Ascending aorta (tissue), 2 donors: Measurements from ENCODE around the gene SLC30A7. TPM values are rescaled to one million over a fixed set of nuclear protein-coding genes. Genes with fewer than 3 reads are reported as not detected.

Experiments
- DNase-seq, 2 donors: peaks; one replicate each; pipeline ENCODE4 v3.0.0-alpha.2; 2019; ENCODE audit warnings: low spot score in 2 of 2
- H3K27ac ChIP-seq, 2 donors: fragments of 200-600 bp; sonication (generic); one replicate each; pipeline ENCODE4 v1.5.1; 2016 to 2017; ENCODE audit warnings: mild to moderate bottlenecking in 1 of 2
- H3K27me3 ChIP-seq: fragments of 200-600 bp; sonication (generic); one replicate; pipeline ENCODE4 v1.5.1; 2017
- H3K36me3 ChIP-seq, 2 donors: fragments of 200-600 bp; sonication (generic); one replicate each; pipeline ENCODE4 v1.5.1; 2016
- H3K4me1 ChIP-seq, 2 donors: fragments of 200-600 bp; sonication (generic); one replicate each; pipeline ENCODE4 v1.5.1; 2016 to 2017; ENCODE audit warnings: mild to moderate bottlenecking in 1 of 2
- H3K4me3 ChIP-seq, 2 donors: fragments of 200-600 bp; sonication (generic); one replicate each; pipeline ENCODE4 v1.5.1; 2016 to 2017; ENCODE audit warnings: mild to moderate bottlenecking in 1 of 2
- H3K9me3 ChIP-seq, 2 donors: fragments of 200-600 bp; sonication (generic); one replicate each; pipeline ENCODE4 v1.5.1; 2016
- intact Hi-C: fragments of 100-400 bp; cut with DNase I; formaldehyde crosslinking; loops from one replicate; pipeline ENCODE4 v1.15.1; 2023
- total RNA-seq: library from RNA; depleted of rRNA; stranded (reverse); fragments of >200 nt; gene quantifications from one replicate; pipeline ENCODE4 v1.1.0, GENCODE V29; 2016
- TF ChIP-seq, protein P1 (sequence below), 3 experiments: fragments of 200-600 bp in 2 of 3; fragments of 450-650 bp in 1 of 3; sonication (generic) in 2 of 3; IDR thresholded peaks; one replicate each; pipeline ENCODE4 v1.5.1; 2016 to 2019; ENCODE audit warnings: antibody characterized with exemption in 3 of 3, mild to moderate bottlenecking in 1 of 3, moderate library complexity in 1 of 3

SLC30A7 gene
- total RNA-seq, 1 donor from 2014 or later = 12.1 TPM

DNA sequence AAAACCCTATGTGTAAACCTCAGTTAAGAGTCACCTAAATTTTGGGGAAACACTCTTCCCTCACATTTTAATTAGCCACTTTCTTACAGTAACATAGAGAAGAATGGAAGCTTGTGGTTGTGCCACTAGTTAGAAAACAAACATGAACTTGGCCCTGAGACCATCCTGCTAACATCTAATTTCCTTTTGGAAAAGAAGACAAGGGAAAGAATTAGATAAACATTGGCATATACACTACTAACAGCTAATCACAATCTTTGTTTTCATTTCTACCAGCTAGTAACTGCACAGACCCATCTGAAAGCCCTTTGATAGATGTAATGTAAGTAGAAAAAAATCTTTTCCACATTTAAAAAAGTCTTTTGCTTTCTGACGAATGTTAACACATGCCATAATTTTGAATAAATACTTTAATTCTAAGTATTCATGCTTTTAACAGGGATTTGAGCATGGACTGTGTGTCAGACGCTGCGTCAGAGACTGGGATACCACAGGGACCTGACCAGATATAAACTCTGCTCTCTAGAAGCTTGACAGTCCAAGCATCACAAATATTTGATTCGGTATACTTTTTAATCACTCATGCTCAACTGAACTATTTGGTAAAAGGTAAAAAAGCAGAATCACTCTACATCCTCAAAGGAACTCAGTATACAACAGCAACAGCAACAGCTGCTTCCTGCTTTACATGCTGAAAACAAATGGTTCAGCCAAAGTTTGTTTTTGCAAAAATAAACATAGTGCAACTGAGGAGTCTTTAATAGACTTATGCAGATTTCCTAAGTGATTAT, 99.5 kb downstream of the SLC30A7 start:
- Histone ChIP-seq H3K4me1 (no peaks in the 10 kb centered on the region), H3K9me3 (no peaks in the 10 kb centered on the region), H3K36me3 (no peaks in the 10 kb centered on the region), H3K27ac (no peak overlapping the region), H3K27me3 (no peaks in the 10 kb centered on the region), H3K4me3 (no peak overlapping the region)
- no peak for DNase-seq
- intact Hi-C loops = no loop called here
- TF ChIP-seq, protein P1, sequence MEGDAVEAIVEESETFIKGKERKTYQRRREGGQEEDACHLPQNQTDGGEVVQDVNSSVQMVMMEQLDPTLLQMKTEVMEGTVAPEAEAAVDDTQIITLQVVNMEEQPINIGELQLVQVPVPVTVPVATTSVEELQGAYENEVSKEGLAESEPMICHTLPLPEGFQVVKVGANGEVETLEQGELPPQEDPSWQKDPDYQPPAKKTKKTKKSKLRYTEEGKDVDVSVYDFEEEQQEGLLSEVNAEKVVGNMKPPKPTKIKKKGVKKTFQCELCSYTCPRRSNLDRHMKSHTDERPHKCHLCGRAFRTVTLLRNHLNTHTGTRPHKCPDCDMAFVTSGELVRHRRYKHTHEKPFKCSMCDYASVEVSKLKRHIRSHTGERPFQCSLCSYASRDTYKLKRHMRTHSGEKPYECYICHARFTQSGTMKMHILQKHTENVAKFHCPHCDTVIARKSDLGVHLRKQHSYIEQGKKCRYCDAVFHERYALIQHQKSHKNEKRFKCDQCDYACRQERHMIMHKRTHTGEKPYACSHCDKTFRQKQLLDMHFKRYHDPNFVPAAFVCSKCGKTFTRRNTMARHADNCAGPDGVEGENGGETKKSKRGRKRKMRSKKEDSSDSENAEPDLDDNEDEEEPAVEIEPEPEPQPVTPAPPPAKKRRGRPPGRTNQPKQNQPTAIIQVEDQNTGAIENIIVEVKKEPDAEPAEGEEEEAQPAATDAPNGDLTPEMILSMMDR (IDR thresholded peaks at IDR 0.05) = no peak

DNA sequence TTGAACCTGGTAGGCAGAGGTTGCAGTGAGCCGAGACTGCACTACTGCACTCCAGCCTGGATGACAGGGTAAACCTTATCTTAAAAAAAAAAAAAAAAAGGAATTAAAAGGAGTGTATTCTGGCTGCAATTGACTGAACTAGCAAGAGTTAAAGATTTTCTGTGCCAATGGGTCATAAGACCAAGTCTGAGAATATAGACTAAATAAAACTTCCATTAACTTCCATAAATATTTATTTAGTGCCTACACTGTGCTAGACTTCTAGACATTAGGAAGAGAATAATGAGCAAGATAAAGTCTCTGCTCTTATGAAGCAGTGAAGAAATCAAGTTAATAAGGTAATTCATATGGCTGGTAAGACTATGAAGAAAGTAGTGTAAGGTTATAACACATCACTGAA, 102.5 kb downstream of the SLC30A7 start:
- no peaks in the 10 kb centered on the region for H3K27me3 ChIP-seq
- no peaks in the 10 kb centered on the region for H3K9me3 ChIP-seq
- no peak overlapping the region for H3K4me3 ChIP-seq
- H3K36me3 ChIP-seq = peaks cover 0 to 4% of the 10 kb centered on the region in 2 donors
- H3K27ac ChIP-seq = no peak overlapping the region
- intact Hi-C loops = no loop called here
- TF ChIP-seq, protein P1 (IDR thresholded peaks at IDR 0.05) = no peak
- H3K4me1 ChIP-seq = peaks cover 0 to 3% of the 10 kb centered on the region in 2 donors
- no peak for DNase-seq

DNA sequence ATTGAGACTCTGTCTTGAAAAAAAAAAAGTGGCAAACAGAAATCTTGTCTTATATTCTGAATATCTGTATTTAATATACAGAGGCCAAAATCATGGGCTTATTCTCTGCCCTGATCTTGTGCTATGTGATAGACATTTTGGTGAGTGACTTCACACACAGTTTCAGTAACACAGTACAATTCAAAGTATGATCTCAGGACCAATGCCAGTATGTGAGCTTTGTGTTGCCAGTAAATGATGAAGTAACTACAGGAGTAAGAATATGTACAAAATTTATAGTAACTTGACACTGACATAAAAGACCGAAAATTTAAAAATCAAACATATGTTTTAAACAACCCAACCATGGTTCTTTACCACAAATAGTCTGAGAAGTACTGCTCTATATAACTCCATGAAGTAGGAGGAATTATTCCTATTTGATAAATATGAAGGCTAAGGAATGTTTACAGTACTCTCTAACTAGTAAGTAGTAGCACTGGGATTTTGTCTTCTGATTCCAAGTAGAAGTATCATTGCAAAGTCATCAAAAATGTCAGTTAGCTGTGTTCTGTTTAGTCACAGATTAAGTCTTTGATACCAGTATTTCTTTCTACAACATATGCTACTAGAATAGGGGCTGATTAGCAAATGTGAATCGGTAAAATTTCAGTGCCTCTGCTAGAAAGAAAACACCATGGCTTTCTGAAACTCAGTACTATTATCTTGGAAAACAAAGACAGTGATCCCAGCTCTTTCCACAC, 104.4 kb downstream of the SLC30A7 start:
- Histone ChIP-seq H3K4me3 (no peak overlapping the region), H3K36me3 (peaks cover 0 to 4% of the 10 kb centered on the region in 2 donors)

DNA sequence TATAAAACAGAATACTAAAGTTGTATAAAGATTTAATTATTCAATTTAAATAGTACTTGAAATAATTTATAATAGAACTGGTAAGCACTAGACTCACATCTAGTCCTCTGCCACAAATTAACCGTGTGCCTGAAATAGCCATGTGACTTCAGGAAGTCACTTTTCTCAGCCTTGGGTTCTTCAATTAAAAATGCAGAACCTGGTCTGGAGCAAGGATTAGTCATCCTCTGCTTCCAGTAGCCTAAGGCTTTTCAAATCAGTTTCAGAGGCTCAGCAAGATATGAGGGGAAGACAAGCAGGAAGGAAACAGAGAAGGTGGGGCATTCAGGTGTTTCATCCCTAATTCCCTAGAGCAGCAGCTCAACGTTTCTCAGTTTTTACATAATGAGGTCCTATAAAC, 106.7 kb downstream of the SLC30A7 start:
- DNase-seq = no peak
- no peaks in the 10 kb centered on the region for H3K27me3 ChIP-seq
- peaks cover 0 to 4% of the 10 kb centered on the region in 2 donors for H3K36me3 ChIP-seq
- TF ChIP-seq, protein P1 (IDR thresholded peaks at IDR 0.05) = no peak
- H3K27ac ChIP-seq = peak overlapping the region in 1 of 2 donors; percentile 4
- H3K9me3 ChIP-seq = no peaks in the 10 kb centered on the region
- intact Hi-C loops = no loop called here
- H3K4me1 ChIP-seq = peaks cover 0 to 11% of the 10 kb centered on the region in 2 donors
- H3K4me3 ChIP-seq = no peak overlapping the region

More for the DNA sequence above, 104.4 kb downstream of the SLC30A7 start:
- Histone ChIP-seq H3K27ac (no peak overlapping the region), H3K27me3 (no peaks in the 10 kb centered on the region), H3K9me3 (no peaks in the 10 kb centered on the region), H3K4me1 (peaks cover 0 to 11% of the 10 kb centered on the region in 2 donors)
- intact Hi-C loops = no loop called here
- TF ChIP-seq, protein P1 (IDR thresholded peaks at IDR 0.05) = no peak
- DNase-seq = no peak

DNA sequence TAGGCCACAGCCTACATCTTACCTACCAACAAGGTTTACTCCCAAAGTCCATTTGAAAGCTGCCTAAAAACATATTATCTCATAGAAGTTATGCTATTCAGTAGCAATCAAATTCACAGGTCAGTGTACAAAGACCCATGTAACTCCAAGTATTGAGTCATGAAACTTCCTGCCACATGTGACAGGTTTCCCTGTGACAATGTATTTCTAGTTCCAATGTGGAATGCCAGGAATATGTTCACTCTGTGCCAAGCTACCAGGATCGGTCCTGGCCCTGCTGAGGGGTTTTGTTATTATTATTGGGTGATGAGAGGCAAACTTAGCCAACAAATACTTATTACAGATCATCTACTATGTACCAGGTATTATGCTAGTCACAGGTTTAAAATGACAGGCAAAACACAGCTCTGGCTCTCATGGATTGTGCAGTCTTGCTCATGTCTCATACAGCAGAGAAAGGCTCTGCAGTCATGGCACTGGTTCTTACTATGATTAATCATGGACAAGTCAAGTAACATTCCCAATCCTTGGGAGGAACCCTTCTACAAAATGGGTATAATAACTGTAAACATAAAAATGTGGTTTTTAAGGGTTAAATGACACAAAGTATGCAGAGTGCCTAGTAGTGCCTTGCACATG, 107.2 kb downstream of the SLC30A7 start:
- intact Hi-C loops = no loop called here
- Histone ChIP-seq H3K4me3 (no peak overlapping the region), H3K27me3 (no peaks in the 10 kb centered on the region), H3K9me3 (no peaks in the 10 kb centered on the region), H3K27ac (peak overlapping the region in 1 of 2 donors; percentile 4), H3K4me1 (peaks cover 0 to 11% of the 10 kb centered on the region in 2 donors), H3K36me3 (peaks cover 0 to 4% of the 10 kb centered on the region in 2 donors)
- TF ChIP-seq, protein P1 (IDR thresholded peaks at IDR 0.05) = no peak
- no peak for DNase-seq
